SU-DHL-6 (cell line): Measurements from ENCODE around the gene PPM1M.

Experiments
- H2AFZ ChIP-seq: fragments of 200-600 bp; sonication (generic); 2 replicates; pipeline ENCODE4 v1.6.1; 2014; ENCODE audit warnings: low read depth, mild to moderate bottlenecking, moderate library complexity, mixed read lengths, antibody characterized with exemption, low read length; ENCODE audit not compliant: severe bottlenecking
- H3F3A ChIP-seq: fragments of 200-600 bp; shearing (Covaris generic); 2 replicates; pipeline ENCODE4 v1.6.0; 2016; ENCODE audit warnings: antibody characterized with exemption, mild to moderate bottlenecking; ENCODE audit not compliant: insufficient read depth
- H3K27ac ChIP-seq: fragments of 200-600 bp; sonication (generic); 2 replicates; pipeline ENCODE4 v1.5.1; 2016; ENCODE audit warnings: low read depth, mild to moderate bottlenecking, low read length, moderate library complexity, mixed read lengths
- H3K27me3 ChIP-seq: fragments of 200-600 bp; sonication (generic), shearing (Covaris generic); 2 replicates; pipeline ENCODE4 v1.6.0; 2014; ENCODE audit warnings: mild to moderate bottlenecking, low read length
- H3K36me3 ChIP-seq: fragments of 200-600 bp; sonication (generic); 2 replicates; pipeline ENCODE4 v1.6.1; 2014; ENCODE audit warnings: mild to moderate bottlenecking, low read length, mixed read lengths
- H3K4me2 ChIP-seq: fragments of 300-600, 200-600 bp; shearing (Covaris generic), sonication (generic); 2 replicates; pipeline ENCODE4 v1.6.0; 2014; ENCODE audit warnings: low read length, low read depth, mild to moderate bottlenecking; ENCODE audit not compliant: poor library complexity, severe bottlenecking
- H3K4me3 ChIP-seq: fragments of 200-600 bp; sonication (generic); 2 replicates; pipeline ENCODE4 v1.5.1; 2014; ENCODE audit warnings: antibody characterized with exemption, low read length, mild to moderate bottlenecking, mixed read lengths; ENCODE audit not compliant: insufficient read depth, poor library complexity, severe bottlenecking
- H3K79me2 ChIP-seq: fragments of 200-600 bp; sonication (generic); 2 replicates; pipeline ENCODE4 v1.6.1; 2014; ENCODE audit warnings: mild to moderate bottlenecking, low read length, moderate library complexity; ENCODE audit not compliant: insufficient read depth
- H3K9ac ChIP-seq: fragments of 200-600 bp; sonication (generic); 2 replicates; pipeline ENCODE4 v1.7.0; 2014; ENCODE audit warnings: mild to moderate bottlenecking, low read length
- H3K9me2 ChIP-seq: fragments of 200-600 bp; sonication (generic); replicated peaks from 2 replicates; pipeline ENCODE4 v1.6.1; 2014; ENCODE audit warnings: low read length; ENCODE audit not compliant: insufficient read depth
- H3K9me3 ChIP-seq: fragments of 200-600 bp; sonication (generic); 2 replicates; pipeline ENCODE4 v1.6.1; 2014; ENCODE audit warnings: low read length, mixed read lengths; ENCODE audit not compliant: insufficient read depth
- H4K20me1 ChIP-seq: fragments of 200-600 bp; sonication (generic); 2 replicates; pipeline ENCODE4 v1.6.1; 2014; ENCODE audit warnings: low read depth, mild to moderate bottlenecking, antibody characterized with exemption, low read length, moderate library complexity, mixed read lengths
- EZH2phosphoT487 ChIP-seq: fragments of 200-600 bp; sonication (generic), shearing (Covaris generic); conservative IDR thresholded peaks from 2 replicates; pipeline ENCODE4 v1.6.1; 2018; ENCODE audit warnings: mild to moderate bottlenecking, antibody characterized with exemption, low read length, moderate library complexity, mixed read lengths
- TF ChIP-seq, protein P1 (sequence below): fragments of 200-600 bp; sonication (generic); IDR thresholded peaks from one replicate; pipeline ENCODE4 v1.5.1; 2017; ENCODE audit warnings: antibody characterized with exemption, mild to moderate bottlenecking, low read length, moderate library complexity; ENCODE audit not compliant: insufficient read depth, poor library complexity, severe bottlenecking

The PPM1M gene

GRCh38 chr3:52200981-52201679, 44.4 kb upstream of the PPM1M start:
- Histone ChIP-seq H4K20me1 (no peaks in the 10 kb centered on the region), H3K79me2 (peaks cover 14% of the 10 kb centered on the region), H2AFZ (no peak overlapping the region), H3K4me3 (no peak overlapping the region), H3K27me3 (no peaks in the 10 kb centered on the region), H3K4me2 (no peak overlapping the region), H3F3A (no peaks in the 10 kb centered on the region), H3K9me2 (no peaks in the 10 kb centered on the region), H3K9me3 (no peaks in the 10 kb centered on the region), H3K27ac (no peak overlapping the region), H3K9ac (no peak overlapping the region), H3K36me3 (peaks cover 22% of the 10 kb centered on the region)
- TF ChIP-seq, protein P1, sequence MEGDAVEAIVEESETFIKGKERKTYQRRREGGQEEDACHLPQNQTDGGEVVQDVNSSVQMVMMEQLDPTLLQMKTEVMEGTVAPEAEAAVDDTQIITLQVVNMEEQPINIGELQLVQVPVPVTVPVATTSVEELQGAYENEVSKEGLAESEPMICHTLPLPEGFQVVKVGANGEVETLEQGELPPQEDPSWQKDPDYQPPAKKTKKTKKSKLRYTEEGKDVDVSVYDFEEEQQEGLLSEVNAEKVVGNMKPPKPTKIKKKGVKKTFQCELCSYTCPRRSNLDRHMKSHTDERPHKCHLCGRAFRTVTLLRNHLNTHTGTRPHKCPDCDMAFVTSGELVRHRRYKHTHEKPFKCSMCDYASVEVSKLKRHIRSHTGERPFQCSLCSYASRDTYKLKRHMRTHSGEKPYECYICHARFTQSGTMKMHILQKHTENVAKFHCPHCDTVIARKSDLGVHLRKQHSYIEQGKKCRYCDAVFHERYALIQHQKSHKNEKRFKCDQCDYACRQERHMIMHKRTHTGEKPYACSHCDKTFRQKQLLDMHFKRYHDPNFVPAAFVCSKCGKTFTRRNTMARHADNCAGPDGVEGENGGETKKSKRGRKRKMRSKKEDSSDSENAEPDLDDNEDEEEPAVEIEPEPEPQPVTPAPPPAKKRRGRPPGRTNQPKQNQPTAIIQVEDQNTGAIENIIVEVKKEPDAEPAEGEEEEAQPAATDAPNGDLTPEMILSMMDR = no peak
- TF ChIP-seq EZH2phosphoT487 = no peak

GRCh38 chr3:52202384-52203077, 43.0 kb upstream of the PPM1M start:
- no peaks in the 10 kb centered on the region for H3F3A ChIP-seq
- no peaks in the 10 kb centered on the region for H3K9me3 ChIP-seq
- no peak overlapping the region for H3K9ac ChIP-seq
- no peaks in the 10 kb centered on the region for H3K27me3 ChIP-seq
- H3K4me3 ChIP-seq = no peak overlapping the region
- H3K4me2 ChIP-seq = no peak overlapping the region
- TF ChIP-seq, protein P1 = no peak
- TF ChIP-seq EZH2phosphoT487 = no peak
- H3K9me2 ChIP-seq = no peaks in the 10 kb centered on the region
- no peak overlapping the region for H2AFZ ChIP-seq
- peaks cover 14% of the 10 kb centered on the region for H3K79me2 ChIP-seq
- H3K36me3 ChIP-seq = peaks cover 28% of the 10 kb centered on the region
- no peak overlapping the region for H3K27ac ChIP-seq
- no peaks in the 10 kb centered on the region for H4K20me1 ChIP-seq

DNA sequence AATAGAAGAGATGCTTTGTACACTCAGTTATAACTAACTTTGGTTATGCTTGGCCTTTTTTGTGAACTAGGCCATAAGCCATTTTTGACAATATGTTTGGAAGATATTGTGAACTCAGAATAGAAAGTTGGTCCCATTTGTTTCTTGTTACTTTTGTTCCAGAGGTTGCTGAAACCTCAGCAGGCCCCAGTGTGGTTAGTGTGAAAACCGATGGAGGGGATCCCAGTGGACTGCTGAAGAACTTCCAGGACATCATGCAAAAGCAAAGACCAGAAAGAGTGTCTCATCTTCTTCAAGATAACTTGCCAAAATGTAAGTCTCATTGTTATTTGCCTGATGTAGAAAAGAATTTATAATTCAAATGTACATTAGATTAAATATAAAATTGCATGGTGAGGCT, 41.9 kb upstream of the PPM1M start:
- Histone ChIP-seq H3K9me3 (no peaks in the 10 kb centered on the region), H3K4me2 (no peak overlapping the region), H3K27ac (no peak overlapping the region), H3K36me3 (peaks cover 40% of the 10 kb centered on the region), H2AFZ (no peak overlapping the region), H3K27me3 (no peaks in the 10 kb centered on the region), H3K79me2 (peaks cover 7% of the 10 kb centered on the region; the same call in 1 of the 2 replicates), H3K9me2 (no peaks in the 10 kb centered on the region), H3K4me3 (no peak overlapping the region), H4K20me1 (no peaks in the 10 kb centered on the region), H3K9ac (no peak overlapping the region), H3F3A (no peaks in the 10 kb centered on the region)
- TF ChIP-seq EZH2phosphoT487 = no peak
- TF ChIP-seq, protein P1 = no peak
